Activated CD4-positive, CD25-positive, alpha-beta regulatory T cell treated with anti-CD3 and anti-CD28 coated beads, Interleukin-2, amount 50 U/mL, for 24 hours (primary cell): ENCODE results near the gene GCGR.
A peak's percentile ranks its signal among the peaks of the same experiment; 100 is the strongest.

Experiments used
- ATAC-seq, 2 donors: fragments of 150-1000 bp; cut with Tn5 transposase; one replicate each; pipeline ENCODE4 v1.10.0; 2021; ENCODE audit warnings: mild to moderate bottlenecking in 1 of 2, moderate library complexity in 1 of 2

The GCGR gene

GRCh38 chr17:81851423-81851822 is 47.5 kb downstream of the GCGR start:
- no peak for ATAC-seq

- no peak for ATAC-seq
Measured at GRCh38 chr17:81852237-81852636, 48.3 kb downstream of the GCGR start.

GRCh38 chr17:81854974-81855774 is 51.2 kb downstream of the GCGR start:
- no peak for ATAC-seq

- no peak for ATAC-seq
Measured at GRCh38 chr17:81858170-81858966, 54.4 kb downstream of the GCGR start.

- no peak for ATAC-seq
Measured at GRCh38 chr17:81858967-81859905, 55.3 kb downstream of the GCGR start.

- ATAC-seq = no peak
Measured at GRCh38 chr17:81859906-81860755, 56.2 kb downstream of the GCGR start, which contains the start of gene P4HB. P4HB (minus strand) TSS chr17:81860535; CDS start chr17:81860471, 64 bp downstream.

- peak; percentile 90 for ATAC-seq
Measured at GRCh38 chr17:81860756-81861568, 57.0 kb downstream of the GCGR start.

GRCh38 chr17:81863123-81863675 is 59.2 kb downstream of the GCGR start:
- no peak for ATAC-seq
